T-helper 2 cell treated with Interferon-gamma antibody and Interleukin-4, amounts not matched to agents 100 ng/mL and 5 ng/mL, for 36 hours (primary cell): ENCODE measurements around the gene L3MBTL4. TPM values are rescaled to one million over a fixed set of nuclear protein-coding genes. Genes with fewer than 3 reads are reported as not detected.

Experiments used
- intact Hi-C: fragments of 100-400 bp; cut with micrococcal nuclease; formaldehyde crosslinking; loops from one replicate; pipeline ENCODE4 v1.15.1; 2023
- total RNA-seq: library from RNA; stranded (reverse); gene quantifications from 2 replicates; pipeline ENCODE4 v1.2.3, GENCODE V29; 2022

Gene L3MBTL4
- total RNA-seq, 1 donor from 2014 or later = 0.57 TPM

DNA sequence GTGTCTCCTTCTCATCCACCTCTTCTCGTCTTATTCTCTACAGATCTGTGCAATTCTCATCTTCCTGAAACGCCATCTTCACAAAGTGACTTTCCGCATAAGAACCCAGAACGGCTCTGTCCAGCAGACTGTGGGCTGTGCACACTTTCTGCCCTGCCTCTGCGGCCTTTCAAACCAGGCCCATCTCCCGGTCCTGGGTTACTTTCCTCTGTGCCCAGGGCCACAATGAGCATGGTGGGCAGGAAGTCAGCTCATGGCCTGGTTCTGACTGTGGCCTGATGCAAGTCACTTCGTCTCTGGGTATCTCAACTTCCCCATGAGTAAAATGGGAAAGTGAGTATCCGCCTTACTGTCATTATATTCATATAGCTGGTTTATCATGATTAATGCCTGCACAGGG, 447.7 kb downstream of the L3MBTL4 start:
- intact Hi-C loops = no loop called here

DNA sequence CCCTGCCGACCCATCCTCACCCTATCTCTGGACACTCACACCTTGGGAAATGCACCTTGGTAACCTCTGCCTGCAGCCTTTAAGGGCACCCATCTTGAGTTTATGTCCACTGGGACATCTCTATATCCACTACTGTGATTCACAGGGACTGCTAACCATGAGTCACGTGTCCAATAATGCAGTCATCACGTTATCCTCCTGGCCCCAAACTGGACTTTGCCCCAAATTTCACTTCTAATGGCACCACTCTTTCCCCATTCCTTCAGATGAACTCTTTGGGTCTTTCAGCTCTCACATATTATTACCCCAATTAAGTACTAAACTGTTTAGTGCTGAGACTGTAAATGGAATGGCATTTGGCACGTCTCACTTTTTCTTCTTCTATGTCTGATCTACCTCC, 448.2 kb downstream of the L3MBTL4 start:
- intact Hi-C loops = no loop called here

DNA sequence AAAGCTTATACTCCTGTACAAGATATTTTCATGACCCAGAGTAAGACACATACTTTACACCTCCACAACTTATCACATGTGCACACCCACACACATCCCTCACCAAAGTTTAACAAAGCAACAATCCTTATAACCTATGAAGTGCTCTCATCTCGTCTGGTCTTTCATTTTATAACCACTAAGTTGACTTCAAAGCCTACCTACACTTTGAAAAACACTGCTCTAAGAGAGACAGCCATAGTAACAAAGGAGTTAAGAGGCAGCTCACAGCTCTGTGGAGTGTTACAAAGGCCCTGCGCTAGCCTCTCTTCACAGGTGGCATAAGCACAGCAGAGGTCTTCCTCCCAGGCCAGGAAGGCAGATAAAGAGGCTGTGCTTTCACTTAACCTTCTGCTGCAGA, 449.7 kb downstream of the L3MBTL4 start:
- intact Hi-C loops = no loop called here

DNA sequence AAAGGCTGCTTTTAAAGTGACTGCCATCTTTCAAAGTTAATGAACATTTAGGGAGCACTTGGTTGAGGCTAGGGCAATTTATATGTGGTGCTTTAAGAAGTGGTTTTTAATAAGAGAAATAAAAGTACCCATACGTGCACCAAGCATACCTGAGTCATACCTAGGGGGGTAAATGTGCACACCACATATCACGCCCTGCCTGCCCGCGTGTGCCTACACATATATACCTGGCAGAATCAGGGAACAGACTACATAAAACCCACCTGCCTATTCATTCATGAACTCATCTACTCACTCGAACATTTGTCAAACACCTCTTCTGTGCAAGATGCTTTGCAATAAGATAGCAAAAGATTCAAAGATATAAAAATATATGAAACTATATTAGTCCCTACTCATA, 450.1 kb downstream of the L3MBTL4 start:
- intact Hi-C loops = no loop called here

DNA sequence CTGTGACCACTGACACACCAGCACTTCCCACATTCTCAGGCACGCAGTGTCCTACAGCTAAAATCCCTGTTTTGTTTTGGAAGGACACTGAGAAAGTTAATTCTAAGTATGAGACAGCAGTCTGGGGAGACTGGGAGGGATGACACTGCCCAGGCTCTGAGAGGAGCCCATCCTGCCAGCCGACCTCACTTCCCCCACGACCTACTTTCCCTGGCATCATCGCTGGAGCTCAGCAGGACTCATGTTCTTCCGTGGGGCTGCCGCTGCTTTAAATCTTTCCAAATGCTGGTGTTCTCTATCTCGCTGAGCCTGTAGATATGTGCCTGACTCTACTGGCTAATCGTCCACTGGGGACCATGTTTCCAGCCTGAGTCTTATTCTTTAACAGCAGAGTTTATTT, 450.6 kb downstream of the L3MBTL4 start:
- intact Hi-C loops = no loop called here

DNA sequence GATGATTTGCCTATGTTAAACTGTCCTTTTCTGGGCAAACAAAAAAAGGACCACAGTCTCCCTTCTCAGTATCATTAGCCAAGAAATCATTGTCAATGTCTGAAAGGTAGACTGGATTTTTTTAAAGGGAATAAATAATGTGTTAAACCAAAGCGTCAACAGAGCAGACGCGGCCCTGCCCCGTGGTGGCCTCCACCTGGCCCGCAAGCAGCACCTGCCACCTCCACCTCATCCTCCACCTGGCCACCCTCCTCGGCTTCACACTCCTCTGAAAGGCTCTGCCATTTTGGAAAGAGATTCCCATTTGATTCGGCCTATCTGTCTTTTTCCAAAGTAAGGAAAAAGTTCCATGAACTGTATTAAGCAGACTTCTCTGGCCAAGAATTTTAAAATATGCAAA, 451.4 kb downstream of the L3MBTL4 start:
- intact Hi-C loops = no loop called here

DNA sequence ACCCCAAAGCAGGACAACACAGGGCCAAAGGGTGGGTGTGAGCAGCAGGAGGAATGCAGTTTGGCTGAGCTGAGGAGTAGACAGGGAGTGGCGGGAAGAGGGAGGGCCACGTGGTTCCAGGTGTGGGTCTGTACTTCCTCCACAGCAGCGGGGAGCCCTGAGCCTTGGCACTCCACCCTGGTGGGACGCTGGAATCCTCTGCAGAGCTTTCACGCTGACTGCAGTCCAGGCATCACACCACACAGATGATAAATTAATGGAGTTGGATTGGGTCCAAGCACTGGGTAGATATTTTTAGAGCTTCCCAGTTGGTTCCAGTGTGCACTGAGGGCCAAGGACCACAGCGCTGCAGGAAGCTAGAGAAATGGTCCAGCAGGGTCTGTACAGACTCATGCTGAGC, 452.3 kb downstream of the L3MBTL4 start:
- intact Hi-C loops = no loop called here

DNA sequence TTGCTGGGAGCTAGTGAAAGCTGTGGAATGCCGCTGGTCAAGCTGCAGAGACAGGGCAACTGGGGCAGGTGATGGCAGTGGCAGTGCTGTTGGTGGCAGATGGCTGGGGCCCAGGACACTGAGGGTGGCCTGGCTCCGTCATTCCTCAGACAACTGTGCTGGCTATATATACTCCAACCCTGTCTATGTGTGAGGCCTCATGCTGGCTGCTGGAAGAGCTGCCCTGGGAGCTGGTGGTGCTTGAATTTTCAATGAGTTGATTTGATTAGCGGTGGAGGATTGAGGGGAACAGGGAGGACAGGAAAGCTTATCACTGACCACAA, 452.9 kb downstream of the L3MBTL4 start:
- intact Hi-C loops = no loop called here

DNA sequence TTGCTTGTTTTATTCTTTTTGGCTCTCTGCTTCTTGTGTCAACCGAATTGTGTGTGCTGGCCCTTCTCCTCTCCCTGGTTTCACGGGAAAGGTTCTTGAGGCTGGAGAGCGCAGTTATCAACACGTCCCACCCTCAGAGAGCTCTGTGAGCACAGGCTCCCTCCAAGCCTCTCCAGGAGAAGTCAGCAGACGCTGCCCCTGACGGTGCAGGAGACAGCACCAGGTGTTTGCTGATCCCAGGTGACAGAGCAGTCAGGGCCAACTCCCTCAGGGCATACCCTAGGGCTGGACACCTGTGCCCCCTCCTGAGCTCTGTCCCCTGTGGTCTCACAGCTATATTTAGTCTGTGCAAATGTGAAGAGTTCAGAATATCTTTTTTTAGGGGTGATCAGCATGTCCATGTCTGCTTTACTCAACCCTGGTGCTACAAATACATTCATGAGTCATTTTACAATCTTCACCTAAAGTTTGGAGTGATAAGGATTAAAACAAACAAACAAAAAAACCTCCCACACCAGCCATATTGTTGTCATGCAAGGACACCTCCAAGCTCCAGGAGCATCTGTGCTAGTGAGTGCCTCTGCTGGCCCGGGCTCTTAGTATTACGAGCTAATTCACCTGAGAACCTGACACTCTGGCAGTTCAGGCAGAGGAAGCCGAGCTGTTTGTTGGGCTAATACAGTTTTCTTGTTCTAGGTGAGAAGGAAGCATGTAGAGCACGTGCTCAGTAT, 453.4 kb downstream of the L3MBTL4 start:
- intact Hi-C loops = no loop called here

DNA sequence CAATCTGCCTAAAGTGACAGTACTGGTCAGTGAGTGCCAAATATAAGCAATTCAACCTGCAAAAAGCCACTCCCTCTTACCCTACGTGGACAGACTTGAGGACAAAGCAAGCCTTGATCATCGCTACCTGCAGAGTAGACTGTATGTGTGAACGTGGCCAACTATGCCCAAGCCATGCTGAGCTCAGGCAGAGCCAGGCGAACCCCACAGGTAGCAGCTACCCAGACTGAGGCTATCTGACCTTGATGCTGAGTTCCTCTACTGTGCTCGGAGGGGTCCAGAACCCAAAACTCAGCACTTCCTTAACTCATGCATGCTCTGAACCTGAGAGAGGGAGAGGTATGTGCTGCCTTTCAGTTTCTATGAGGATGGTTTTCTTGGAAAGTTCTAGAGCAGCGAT, 455.9 kb downstream of the L3MBTL4 start:
- intact Hi-C loops = no loop called here

DNA sequence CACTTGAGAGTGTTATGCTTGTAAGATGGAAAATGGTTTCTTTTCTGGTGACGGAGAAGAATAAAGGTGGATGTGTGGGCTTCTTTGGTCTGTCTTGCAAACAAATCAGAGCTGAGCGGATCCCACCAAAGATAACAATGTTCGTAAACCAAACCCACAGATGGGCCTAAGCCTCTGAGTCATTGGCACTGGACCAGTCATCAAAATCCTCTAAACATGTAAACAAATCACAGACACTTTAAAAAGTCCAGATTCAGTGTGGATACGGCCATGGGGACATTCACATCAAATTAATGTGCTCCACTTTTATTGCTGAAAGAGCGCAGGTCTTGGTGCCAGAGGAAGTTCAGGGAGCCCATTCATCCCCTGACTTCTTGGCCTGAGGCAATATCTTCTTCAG, 458.9 kb downstream of the L3MBTL4 start:
- intact Hi-C loops = no loop called here

DNA sequence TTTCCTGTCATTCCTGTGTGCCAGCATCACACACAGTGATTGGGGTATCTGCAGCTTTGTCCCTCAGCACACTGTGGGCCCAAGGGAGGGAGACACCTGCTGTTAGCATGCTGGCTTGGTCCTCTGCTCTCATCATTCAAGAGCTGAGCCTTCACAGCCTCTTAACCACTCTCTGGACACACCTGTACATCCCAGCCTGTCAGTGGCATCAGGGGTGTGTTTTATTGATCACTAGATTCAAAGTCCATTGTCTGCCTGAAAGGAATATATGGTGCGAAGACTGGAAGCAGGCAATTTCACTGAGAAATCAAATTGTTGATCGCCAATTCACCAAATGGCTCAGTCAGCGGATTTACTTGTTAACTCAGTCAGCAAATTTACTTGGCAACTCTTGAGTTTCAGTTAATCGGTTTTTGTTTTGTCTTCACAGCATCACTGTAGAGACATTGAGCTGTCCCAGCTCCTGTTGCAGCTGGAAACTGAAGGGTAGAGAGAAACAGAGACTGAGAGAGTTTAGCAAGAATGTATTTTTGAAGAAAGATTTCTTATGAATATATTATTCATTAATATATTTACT, 463.1 kb downstream of the L3MBTL4 start:
- intact Hi-C loops = no loop called here

DNA sequence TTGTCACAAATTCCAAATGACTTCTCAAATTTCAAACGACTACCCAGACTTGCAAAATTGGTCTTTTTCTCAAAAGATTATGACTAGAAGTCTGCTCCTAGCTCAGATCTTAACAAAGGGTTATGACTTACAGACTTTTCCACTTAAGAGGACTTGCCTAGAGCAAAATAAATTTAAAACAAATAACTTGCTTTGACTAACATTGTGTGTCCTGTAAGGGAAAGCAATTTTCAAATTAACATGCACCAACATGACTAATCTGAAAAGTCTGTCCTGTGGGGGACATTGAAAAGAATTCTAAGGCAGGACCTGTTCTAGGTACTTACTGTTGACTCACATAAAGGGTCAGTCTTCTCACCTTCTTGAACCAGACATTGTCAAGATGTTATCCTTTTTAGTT, 465.9 kb downstream of the L3MBTL4 start:
- intact Hi-C loops = no loop called here

DNA sequence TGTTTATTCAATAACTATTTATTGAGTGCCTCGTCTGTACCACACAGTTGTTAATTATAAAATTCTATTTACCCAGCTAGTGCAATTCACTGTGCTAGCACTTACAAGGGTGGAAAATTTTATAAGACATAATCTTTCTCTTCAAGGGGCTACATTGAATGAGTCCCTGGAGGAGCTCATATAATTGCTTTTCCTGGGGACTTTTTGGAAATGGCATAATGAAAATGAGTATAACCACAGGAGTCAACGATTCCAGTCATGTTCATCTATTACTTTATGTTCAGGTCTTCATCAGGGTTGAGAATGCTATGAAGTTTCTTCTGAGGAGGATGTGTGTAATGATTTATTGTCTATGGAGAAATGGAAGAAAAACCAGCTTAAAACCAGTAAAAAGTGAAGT, 466.5 kb downstream of the L3MBTL4 start:
- intact Hi-C loops = no loop called here

DNA sequence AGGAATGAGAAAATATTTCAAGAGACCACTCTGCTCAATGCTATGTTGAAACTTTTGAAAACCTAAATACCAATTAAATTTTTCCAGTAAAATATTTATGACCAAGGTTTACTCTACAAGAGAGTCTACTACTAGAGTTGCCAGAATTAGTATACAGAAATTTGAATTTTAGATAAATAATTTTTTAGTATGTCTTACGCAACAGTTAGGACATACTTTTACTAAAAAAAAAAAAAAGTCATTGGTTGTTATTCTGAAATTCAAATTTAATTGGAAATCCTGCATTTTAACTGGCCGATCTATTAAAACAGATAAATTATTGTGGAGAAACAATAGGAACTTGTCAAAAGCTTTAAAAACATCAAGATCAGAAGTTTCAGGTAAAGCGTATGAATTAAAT, 470.3 kb downstream of the L3MBTL4 start:
- intact Hi-C loops = no loop called here

DNA sequence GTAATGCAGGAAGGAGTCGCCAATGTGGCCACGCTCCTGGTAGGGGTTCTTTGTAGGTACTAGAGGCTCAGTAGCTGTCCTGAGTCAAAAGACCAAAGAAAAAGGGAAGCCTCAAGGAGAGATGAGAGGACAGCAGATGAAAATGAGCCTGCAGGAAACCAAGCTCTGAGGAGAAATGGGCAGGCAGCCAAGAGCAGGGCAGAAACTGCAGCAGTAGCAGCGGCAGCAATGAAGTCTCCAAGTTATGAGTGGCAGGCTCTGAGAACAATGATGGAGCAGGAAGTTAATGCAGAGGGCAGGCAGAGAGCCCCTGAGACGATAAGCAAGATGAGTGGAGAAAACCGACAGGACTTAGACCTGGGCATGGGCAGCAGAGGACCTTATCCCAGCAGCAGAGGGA, 471.2 kb downstream of the L3MBTL4 start:
- intact Hi-C loops = no loop called here

DNA sequence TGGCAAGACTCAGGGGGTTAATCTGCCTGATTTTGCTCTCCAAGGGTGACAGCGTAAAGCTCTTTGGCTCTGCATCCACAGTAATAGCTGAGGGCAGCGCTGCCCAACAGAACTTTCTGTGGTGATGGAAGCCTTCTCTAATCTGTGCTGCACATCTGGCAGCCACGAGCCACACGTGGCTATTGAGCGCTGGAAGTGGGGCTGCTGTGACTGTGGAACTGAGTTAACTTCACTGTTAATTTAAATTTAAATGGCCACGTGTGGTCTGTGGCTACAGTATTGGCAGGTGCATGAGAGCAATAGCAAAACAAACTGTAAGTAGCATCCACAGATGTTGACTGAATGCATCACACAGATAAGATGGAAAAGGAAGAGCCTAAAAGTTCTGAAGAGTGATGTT, 472.1 kb downstream of the L3MBTL4 start:
- intact Hi-C loops = no loop called here

DNA sequence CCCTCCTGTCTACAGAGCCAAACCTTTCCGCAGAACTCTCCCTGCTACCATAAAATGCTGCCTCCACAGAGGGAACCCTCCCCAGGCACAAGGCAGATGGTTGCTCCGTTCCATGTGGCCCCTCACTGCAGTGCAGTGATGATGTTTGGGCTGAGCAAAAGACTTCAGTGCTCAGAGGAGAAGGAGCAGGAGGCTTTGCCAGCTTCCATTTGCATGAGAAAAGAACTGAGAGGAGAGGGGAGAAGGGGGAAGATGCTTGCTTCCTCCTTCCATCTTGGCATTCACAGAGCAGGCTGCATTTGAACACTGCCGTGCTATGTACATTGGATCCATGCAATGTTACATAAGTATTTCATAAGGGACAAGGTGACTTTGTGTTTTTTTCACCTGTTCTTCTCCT, 472.8 kb downstream of the L3MBTL4 start:
- intact Hi-C loops = no loop called here

DNA sequence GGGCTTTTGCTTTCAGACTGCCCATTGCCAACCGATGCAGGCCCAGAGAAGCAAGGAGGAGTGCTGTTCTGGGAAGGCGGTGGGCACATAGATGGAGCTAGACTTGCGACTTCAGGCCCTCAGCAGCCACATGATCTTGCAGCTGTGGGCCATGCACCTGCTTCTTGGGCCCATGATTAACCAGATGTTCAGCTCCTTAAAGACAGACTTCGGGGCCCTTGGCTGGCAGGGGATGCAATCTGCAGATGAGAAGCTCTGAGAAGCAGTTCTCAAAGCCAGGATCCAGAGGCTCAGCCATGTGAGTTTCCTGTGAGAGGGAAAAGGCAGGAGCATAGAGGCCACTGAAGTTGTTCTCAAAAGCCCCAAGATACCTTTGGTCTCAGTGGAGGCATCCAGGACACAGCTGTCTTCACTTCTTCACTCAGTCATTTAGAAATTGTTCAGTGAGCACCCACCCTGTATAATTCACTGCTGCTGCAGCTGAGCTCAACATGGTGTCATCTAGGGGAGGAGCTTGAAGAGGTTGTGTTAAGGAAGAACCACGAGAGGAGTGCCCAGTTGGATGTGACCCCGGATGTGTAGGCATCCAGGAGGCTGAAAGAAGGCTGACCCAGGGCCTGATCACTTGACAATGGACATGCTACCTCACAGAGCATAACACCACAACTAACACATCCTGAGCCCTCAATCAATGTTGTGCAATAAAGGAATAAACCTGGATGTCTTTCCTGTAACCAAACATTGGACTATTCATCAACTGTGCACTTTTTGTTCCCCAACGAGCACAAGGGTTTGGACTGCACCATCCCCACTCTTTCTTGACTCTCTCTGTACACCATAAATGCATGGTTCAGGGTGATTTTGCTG, 474.7 kb downstream of the L3MBTL4 start:
- intact Hi-C loops = no loop called here

DNA sequence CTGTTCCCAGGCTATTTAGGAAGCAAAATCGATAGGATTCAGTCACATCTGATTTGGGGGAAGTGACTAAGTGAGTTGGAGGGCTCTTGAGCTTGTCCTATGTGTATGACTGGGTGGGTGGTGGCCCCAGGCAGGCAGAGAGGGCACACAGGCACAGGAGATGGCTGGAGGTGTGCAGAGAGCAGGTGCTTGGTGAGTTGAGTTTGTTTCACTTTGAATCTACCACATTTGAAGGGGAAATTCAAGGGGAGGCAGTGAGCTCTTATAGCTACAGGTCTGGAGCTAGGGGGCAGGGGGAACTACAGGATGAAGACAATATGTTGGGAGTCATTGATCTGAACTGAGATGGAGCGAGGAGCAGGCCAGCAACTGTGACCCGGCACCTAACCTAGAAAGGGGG, 476.9 kb downstream of the L3MBTL4 start:
- intact Hi-C loops = no loop called here

DNA sequence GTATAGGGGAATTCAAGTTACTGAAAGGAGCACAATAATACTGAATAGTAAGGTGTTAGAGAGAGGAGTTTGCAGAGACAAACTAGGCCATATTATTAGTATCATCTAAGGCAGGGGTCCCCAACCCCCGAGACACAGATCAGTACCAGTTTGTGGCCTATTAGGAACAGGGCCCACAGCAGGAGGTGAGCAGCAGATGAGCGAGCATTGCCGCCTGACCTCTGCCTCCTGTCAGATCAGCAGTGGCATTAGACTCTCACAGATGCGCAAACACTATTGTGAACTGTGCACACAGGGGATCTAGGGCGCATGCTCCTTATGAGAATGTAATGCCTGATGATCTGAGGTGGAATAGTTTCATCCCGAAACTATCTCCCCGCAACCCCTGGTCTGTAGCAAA, 477.6 kb downstream of the L3MBTL4 start:
- intact Hi-C loops = no loop called here

DNA sequence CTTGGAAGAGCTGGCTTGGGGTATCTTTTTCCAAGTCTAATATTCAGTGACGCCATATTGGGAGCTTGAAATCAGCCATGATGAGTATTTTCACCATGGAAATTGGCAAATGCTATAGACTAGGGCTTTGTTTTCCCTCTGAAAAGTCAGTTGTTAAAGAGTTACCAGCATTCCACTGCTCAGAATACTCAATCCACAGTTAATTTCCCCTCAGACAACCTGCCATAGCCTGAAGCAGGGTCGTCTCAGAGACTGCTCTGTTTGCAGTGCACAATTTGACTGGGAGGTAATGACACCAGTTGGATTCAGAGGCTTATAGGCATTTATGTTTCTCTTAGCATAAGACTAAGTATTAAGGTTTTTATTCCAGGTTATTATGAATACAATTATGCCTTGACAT, 483.9 kb downstream of the L3MBTL4 start:
- intact Hi-C loops = no loop called here
